Body of pancreas (tissue), 4 donors: ENCODE results near the gene EIF1AX. TPM values are rescaled to one million over a fixed set of nuclear protein-coding genes. Genes with fewer than 3 reads are reported as not detected.

Experiments used
- ATAC-seq: fragments of 150-250 bp; one replicate; pipeline ENCODE4 v1.9.1; 2016
- DNase-seq, 4 donors: peaks; one replicate each; pipeline ENCODE4 v3.0.0-alpha.2; 2019
- H3K27ac ChIP-seq, 4 donors: fragments of 200-600 bp; sonication (generic); 1 replicate in 3 of 4; 2 replicates in 1 of 4; pipeline versions ENCODE4 v1.5.1 to v1.6.1; 2016 to 2019; ENCODE audit warnings: mild to moderate bottlenecking in 1 of 4, mixed read lengths in 1 of 4, moderate library complexity in 1 of 4
- H3K27me3 ChIP-seq, 2 donors: fragments of 200-600 bp; sonication (generic); one replicate each; pipeline ENCODE4 v1.6.0; 2016; ENCODE audit warnings: mild to moderate bottlenecking in 1 of 2
- H3K36me3 ChIP-seq, 2 donors: fragments of 200-600 bp; sonication (generic); replicated peaks in 1 of 2; 2 replicates each; pipeline ENCODE4 v1.5.1; 2016; ENCODE audit warnings: low read depth in 2 of 2; ENCODE audit not compliant: insufficient read depth in 1 of 2
- H3K4me1 ChIP-seq: fragments of 200-600 bp; sonication (generic); one replicate; pipeline ENCODE4 v1.6.0; 2016
- H3K4me3 ChIP-seq, 2 donors: fragments of 200-600 bp; sonication (generic); 1 replicate in 1 of 2; 2 replicates in 1 of 2; pipeline ENCODE4 v1.5.1; 2016 to 2019
- H3K9me3 ChIP-seq, 3 donors: fragments of 200-600 bp; sonication (generic); 1 replicate in 2 of 3; 2 replicates in 1 of 3; pipeline ENCODE4 v1.5.1; 2016
- POLR2A ChIP-seq, 3 donors: fragments of 450-650 bp; IDR thresholded peaks; one replicate each; pipeline ENCODE4 v1.6.1; 2016; ENCODE audit warnings: antibody characterized with exemption in 3 of 3, mild to moderate bottlenecking in 2 of 3
- WGBS, 2 donors: methylation state at CpG; one replicate each; pipeline ENCODE4 v1.1.5; 2017; 5-methylcytosine and 5-hydroxymethylcytosine counted together
- intact Hi-C: fragments of 100-400 bp; cut with DNase I; formaldehyde crosslinking; loops from one replicate; pipeline ENCODE4 v1.15.1; 2023
- total RNA-seq, 2 donors: library from RNA; depleted of rRNA; stranded (reverse); fragments of >200 nt; gene quantifications; one replicate each; pipeline ENCODE4 v1.1.0, GENCODE V29; 2016
- TF ChIP-seq, protein P1 (sequence below), 7 experiments: fragments of 450-650 bp in 4 of 7; fragments of 200-600 bp in 3 of 7; sonication (generic) in 3 of 7; IDR thresholded peaks; one replicate each; pipeline ENCODE4 v1.5.1; 2016 to 2019; ENCODE audit warnings: antibody characterized with exemption in 7 of 7

Gene EIF1AX
- total RNA-seq, 2 donors from 2014 or later: 23.4 to 29.1 TPM

GRCh38 chrX:20111271-20111670, 30.4 kb downstream of the EIF1AX start:
- intact Hi-C loops: no loop called here
- Histone ChIP-seq H3K27me3 (no peaks in the 10 kb centered on the region), H3K27ac (no peak overlapping the region), H3K4me1 (no peaks in the 10 kb centered on the region), H3K4me3 (no peak overlapping the region), H3K36me3 (no peaks in the 10 kb centered on the region), H3K9me3 (no peaks in the 10 kb centered on the region)
- no peak for ATAC-seq
- no peak for TF ChIP-seq POLR2A (IDR thresholded peaks at IDR 0.05)
- TF ChIP-seq, protein P1, sequence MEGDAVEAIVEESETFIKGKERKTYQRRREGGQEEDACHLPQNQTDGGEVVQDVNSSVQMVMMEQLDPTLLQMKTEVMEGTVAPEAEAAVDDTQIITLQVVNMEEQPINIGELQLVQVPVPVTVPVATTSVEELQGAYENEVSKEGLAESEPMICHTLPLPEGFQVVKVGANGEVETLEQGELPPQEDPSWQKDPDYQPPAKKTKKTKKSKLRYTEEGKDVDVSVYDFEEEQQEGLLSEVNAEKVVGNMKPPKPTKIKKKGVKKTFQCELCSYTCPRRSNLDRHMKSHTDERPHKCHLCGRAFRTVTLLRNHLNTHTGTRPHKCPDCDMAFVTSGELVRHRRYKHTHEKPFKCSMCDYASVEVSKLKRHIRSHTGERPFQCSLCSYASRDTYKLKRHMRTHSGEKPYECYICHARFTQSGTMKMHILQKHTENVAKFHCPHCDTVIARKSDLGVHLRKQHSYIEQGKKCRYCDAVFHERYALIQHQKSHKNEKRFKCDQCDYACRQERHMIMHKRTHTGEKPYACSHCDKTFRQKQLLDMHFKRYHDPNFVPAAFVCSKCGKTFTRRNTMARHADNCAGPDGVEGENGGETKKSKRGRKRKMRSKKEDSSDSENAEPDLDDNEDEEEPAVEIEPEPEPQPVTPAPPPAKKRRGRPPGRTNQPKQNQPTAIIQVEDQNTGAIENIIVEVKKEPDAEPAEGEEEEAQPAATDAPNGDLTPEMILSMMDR (IDR thresholded peaks at IDR 0.05): no peak
- 94 to 95% methylated on average over 10 of the region's 10 CpGs for WGBS, 2 donors
- DNase-seq: no peak

GRCh38 chrX:20101934-20102581, 39.6 kb downstream of the EIF1AX start:
- Histone ChIP-seq H3K27me3 (no peaks in the 10 kb centered on the region), H3K9me3 (no peaks in the 10 kb centered on the region), H3K4me3 (no peak overlapping the region), H3K4me1 (no peaks in the 10 kb centered on the region), H3K36me3 (no peaks in the 10 kb centered on the region), H3K27ac (no peak overlapping the region)
- WGBS, 2 donors: 43 to 44% methylated on average over 2 of the region's 2 CpGs
- intact Hi-C loops: no loop called here
- ATAC-seq (no peak), DNase-seq (no peak)
- TF ChIP-seq POLR2A (IDR thresholded peaks at IDR 0.05): no peak
- TF ChIP-seq, protein P1 (IDR thresholded peaks at IDR 0.05): no peak

- whole genome bisulfite sequencing, 2 donors: 84 to 86% methylated on average over 3 of the region's 3 CpGs
- H3K9me3 ChIP-seq: no peaks in the 10 kb centered on the region
- no peak overlapping the region for H3K27ac ChIP-seq
- H3K4me3 ChIP-seq: no peak overlapping the region
- DNase-seq (no peak), ATAC-seq (no peak)
- no peaks in the 10 kb centered on the region for H3K36me3 ChIP-seq
- TF ChIP-seq POLR2A (IDR thresholded peaks at IDR 0.05): no peak
- TF ChIP-seq, protein P1 (IDR thresholded peaks at IDR 0.05): no peak
- intact Hi-C loops: no loop called here
- no peaks in the 10 kb centered on the region for H3K4me1 ChIP-seq
- H3K27me3 ChIP-seq: no peaks in the 10 kb centered on the region
Measured at GRCh38 chrX:20091499-20091898, 50.1 kb downstream of the EIF1AX start.

DNA sequence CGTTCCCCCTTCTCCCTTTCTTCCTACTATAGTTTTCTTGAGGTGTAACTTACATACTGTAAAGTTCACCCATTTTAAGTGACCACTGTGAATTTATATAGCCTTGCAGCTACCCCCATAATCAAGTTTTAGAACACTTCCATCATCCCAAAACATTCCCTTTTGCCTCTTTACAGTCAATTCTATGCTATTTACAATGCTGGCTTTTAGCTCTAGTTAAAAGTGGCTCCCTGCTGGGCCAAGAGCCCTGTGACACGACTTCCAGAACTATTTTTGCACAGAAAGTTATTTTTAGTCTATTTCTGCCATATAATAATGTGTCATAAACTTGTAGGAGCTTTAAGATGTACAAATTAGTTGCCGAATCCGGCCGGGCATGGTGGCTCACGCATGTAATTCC, 51.8 kb downstream of the EIF1AX start:
- no peaks in the 10 kb centered on the region for H3K4me1 ChIP-seq
- H3K4me3 ChIP-seq: no peak overlapping the region
- TF ChIP-seq, protein P1 (IDR thresholded peaks at IDR 0.05): no peak
- no peak for TF ChIP-seq POLR2A (IDR thresholded peaks at IDR 0.05)
- no peaks in the 10 kb centered on the region for H3K36me3 ChIP-seq
- H3K9me3 ChIP-seq: no peaks in the 10 kb centered on the region
- intact Hi-C loops: no loop called here
- no peak overlapping the region for H3K27ac ChIP-seq
- no peak for DNase-seq
- 74 to 75% methylated on average over 6 of the region's 6 CpGs for WGBS, 2 donors
- no peak for ATAC-seq
- no peaks in the 10 kb centered on the region for H3K27me3 ChIP-seq

GRCh38 chrX:20080277-20080676, 61.4 kb downstream of the EIF1AX start:
- Histone ChIP-seq H3K27ac (no peak overlapping the region), H3K9me3 (no peaks in the 10 kb centered on the region), H3K4me3 (no peak overlapping the region), H3K27me3 (no peaks in the 10 kb centered on the region), H3K36me3 (no peaks in the 10 kb centered on the region), H3K4me1 (no peaks in the 10 kb centered on the region)
- DNase-seq (no peak), ATAC-seq (no peak)
- WGBS, 2 donors: 78 to 100% methylated on average over 1 of the region's 1 CpG
- intact Hi-C loops: no loop called here
- TF ChIP-seq, protein P1 (IDR thresholded peaks at IDR 0.05): no peak
- TF ChIP-seq POLR2A (IDR thresholded peaks at IDR 0.05): no peak
